SIG-M5 (cell line): ENCODE measurements around the gene SUOX.
"Not testable (repeated sequence)": the region's sequence is repeated elsewhere in the genome, so short reads cannot be mapped to it uniquely, and the experiment has no call there.

Experiments used
- DNase-seq: peaks from one replicate; lab custom pipeline; 2025; lab: John Stamatoyannopoulos, UW

SUOX gene

DNA sequence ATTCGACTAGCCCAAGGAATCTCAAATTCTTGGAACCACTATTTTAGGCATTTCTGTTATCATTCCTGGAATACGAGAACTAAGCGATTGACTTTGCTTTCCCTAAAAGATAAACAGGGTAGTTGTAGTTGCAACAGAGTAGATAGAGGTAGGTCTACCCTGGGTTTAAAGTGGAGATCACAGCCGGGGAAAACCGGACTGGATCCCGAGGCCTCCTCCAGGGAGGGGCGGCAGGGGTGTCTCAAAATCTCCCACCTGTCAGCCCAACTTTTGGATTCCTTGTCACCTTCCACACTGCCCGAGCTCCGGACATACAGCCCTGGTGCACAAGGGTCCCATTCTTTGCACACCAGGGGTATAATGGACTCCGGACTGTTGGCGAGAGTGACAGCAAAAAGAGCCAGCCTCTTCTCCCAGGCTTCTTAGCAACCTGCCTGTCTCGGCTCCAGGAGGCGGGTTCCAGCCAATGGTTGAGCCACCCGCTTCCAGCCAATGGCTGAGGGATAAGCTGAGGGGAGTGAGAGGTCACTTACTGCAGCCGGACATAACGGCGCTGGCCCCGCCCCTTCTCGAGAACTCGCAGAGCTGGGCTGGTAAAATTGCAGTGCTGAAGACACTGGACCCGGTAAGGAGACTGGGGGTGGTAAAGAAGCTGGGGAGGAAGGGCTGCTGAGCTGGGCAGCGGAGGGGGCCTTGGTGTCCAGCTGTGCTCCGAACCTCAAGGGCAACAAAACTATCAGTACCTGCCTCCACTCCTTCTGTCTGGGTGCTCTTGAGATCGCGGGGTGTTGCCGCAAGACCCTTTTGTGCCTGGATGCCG, at the start of gene SUOX:
Gene SUOX, plus strand, starts transcription at position 562 of the 820 bp plus-strand sequence. CDS start 4,946 bp downstream, outside the sequence.
- DNase-seq, result no peak

DNA sequence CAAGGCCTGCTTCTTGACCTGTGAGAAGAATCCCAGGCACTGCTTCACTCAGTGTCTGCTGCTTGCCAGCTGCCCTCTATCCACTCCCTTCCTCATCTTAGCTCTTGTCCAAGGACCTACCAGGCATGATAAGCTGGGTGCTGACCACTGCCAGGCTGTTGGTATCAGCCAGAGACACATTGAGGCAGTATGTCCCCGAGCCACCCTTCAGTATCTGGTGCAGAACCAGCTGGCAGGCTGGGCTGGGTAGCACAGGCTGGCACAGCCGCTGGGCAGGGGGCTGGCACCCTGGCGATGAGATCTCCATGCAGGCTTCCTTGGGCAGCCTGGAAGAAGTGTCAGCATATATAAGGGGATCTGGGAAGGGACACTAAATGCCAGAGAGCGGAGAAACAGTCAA, 41.7 kb upstream of the SUOX start:
- no peak for DNase-seq

GRCh38 chr12:55955800-55956508, 41.1 kb upstream of the SUOX start:
- DNase-seq, result no peak

GRCh38 chr12:55957106-55957859, 39.8 kb upstream of the SUOX start:
- no peak for DNase-seq

DNA sequence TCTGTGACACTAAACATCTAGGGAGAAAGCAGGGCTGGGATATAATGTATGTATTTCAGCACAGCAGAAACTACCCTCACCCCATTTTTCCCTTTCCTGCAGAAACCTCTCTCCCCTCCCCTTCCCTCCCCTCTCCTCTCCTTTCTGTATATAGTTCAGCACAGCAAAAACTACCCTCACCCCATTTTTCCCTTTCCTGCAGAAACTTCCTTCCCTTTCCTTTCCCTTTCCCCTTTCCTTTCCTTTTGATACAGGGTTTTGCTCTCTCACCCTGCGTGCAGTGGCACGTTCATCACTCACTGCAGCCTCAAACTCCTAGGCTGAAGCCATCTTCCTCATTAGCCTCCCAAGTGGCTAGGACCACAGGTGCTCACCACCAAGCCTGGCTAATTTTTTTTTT, 33.3 kb upstream of the SUOX start:
- DNase-seq, result no peak

- no peak for DNase-seq
These were observed 31.8 kb upstream of the SUOX start for GRCh38 chr12:55965240-55965639.

DNA sequence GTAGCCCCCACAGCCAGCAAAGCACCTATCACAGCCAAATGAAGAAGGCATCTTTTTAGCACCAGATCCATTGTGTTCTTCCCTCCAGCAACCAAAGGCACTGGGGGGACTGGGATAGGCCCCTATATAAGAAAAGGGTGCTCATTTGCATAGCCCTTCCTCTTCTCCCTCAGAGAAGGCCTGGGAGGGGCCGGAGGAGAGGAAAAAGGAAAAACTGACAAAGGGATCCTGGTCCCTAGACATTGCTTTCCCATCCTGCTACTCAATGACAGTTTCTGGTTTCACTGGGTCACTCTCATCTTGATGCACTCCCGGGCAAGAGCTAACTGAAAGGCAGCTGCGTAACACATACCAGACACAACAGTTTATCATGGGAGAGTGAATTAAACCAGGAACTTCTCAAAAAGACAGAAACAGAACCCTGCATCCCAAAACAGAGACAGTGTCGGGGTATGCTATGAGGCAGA, 31.1 kb upstream of the SUOX start, which contains the start of gene PMEL:
Gene PMEL, minus strand, starts transcription at position 102 of the 467 bp plus-strand sequence. Its CDS starts 31 bp downstream, at position 71.
- DNase-seq, result no peak

DNA sequence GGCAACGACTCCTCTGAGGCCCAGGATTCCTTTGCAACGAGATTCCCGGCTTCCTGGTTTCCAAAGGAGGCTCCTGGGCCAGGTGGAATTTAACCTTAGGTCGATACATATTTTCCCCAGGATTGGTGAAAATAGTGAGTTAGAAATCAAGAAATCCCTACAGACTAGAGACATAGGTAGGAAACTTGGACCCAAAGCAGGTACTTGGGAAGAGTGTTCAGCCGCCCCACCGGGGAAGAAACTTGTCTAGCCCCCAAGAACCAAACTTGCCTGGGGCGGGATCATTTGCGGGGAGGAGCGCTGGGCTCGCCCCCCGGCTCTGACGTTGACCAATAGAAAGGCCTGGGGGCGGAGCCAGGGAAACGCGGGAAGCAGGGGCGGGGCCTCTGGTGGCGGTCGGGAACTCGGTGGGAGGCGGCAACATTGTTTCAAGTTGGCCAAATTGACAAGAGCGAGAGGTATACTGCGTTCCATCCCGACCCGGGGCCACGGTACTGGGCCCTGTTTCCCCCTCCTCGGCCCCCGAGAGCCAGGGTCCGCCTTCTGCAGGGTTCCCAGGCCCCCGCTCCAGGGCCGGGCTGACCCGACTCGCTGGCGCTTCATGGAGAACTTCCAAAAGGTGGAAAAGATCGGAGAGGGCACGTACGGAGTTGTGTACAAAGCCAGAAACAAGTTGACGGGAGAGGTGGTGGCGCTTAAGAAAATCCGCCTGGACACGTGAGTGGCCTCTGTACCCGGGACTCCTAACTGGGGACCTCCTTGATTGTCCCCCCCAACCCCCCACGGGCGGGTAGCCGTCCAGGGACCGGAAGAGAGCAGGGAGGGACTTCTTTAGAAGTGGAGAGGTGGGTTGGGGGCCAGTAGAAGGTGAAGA, 30.4 kb upstream of the SUOX start, which contains the start of gene CDK2:
Gene CDK2, plus strand, starts transcription at position 423 of the 874 bp plus-strand sequence. Its CDS starts 179 bp downstream, at position 602.
- no peak for DNase-seq

DNA sequence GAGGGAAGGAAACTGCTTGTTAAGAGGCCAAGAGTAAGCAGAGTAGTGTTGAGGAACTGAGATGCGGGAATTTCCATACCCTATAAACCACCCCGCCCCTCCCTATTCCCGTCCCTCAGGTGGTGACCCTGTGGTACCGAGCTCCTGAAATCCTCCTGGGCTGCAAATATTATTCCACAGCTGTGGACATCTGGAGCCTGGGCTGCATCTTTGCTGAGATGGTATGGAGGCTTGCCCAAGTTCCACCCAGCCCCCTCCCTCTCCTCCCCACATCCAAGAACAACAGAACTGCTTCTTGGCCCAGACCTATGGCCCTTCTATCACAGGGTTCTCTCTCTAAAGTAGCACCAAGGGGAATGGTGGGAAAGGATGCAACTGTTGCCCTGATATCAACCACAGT, 27.7 kb upstream of the SUOX start:
- DNase-seq, result no peak

GRCh38 chr12:55970775-55971174, 26.3 kb upstream of the SUOX start:
- no peak for DNase-seq

DNA sequence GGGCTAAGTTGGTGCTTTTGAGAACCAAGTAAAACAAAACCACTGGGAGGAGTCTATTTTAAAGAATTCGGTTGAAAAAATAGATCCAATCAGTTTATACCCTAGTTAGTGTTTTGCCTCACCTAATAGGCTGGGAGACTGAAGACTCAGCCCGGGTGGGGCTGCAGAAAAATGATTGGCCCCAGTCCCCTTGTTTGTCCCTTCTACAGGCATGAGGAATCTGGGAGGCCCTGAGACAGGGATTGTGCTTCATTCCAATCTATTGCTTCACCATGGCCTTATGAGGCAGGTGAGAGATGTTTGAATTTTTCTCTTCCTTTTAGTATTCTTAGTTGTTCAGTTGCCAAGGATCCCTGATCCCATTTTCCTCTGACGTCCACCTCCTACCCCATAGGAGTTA, 25.0 kb upstream of the SUOX start:
- no peak for DNase-seq

- no peak for DNase-seq
These were observed 24.6 kb upstream of the SUOX start for GRCh38 chr12:55972456-55972855.

GRCh38 chr12:55972911-55973598, 24.0 kb upstream of the SUOX start:
- DNase-seq, result no peak

GRCh38 chr12:55973599-55974307, 23.3 kb upstream of the SUOX start, which contains the start of gene RAB5B:
RAB5B (plus strand) TSS chr12:55974078; CDS start chr12:55986961, 12,883 bp downstream.
- DNase-seq, result peak; percentile 100

DNA sequence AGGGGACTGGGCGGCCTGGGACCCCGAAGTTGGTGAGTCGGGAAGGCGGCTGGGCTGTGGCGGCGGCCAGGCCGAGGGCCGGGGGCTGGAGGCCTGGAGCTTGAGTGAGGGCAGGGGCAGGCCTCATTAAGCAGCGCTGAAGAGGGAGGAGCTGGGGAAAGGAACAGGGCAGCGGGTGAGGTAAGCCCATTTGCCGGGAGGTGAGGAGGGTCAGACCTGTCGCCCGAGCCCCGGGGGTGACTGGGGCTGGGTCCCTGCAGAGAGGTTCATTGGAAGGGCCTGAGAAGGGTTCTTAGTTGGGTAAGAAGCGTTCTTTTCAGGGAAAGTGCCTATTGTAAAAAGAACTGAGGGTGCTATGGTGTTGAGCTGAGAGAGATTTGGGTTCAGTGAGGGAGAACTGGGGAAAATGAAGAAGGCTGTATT, 22.8 kb upstream of the SUOX start:
- DNase-seq, result no peak

GRCh38 chr12:55978393-55978792, 18.7 kb upstream of the SUOX start:
- DNase-seq, result no peak

- no peak for DNase-seq
These were observed 18.0 kb upstream of the SUOX start for GRCh38 chr12:55979069-55979468.

DNA sequence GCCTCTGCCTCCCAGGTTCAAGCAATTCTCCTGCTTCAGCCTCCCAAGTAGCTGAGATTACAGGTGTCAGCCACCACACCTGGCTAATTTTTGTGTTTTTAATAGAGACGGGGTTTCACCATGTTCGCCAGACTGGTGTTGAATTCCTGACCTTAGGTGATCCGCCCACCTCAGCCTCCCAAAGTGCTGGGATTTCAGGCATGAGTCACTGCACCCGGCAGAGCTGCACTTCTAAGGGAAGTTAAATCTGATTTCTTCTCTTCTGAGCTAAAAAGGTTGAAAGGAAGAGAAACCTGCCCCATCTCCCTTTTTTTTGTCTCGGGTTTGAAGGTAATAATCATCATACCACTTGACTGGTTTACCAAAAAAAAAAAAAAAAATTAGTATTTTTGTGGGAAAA, 15.2 kb upstream of the SUOX start:
- DNase-seq, result not testable (repeated sequence)

GRCh38 chr12:55982319-55982936, 14.6 kb upstream of the SUOX start:
- DNase-seq, result no peak
